Chondrocyte (in vitro differentiated cells): Measurements from ENCODE around the gene CD99L2. TPM values are rescaled to one million over a fixed set of nuclear protein-coding genes. Genes with fewer than 3 reads are reported as not detected.

Experiments used
- DNase-seq: peaks from one replicate; pipeline ENCODE4 v3.0.0; 2021; ENCODE audit warnings: mixed read lengths, low spot score
- H3K27ac Mint-ChIP-seq: one replicate; pipeline ENCODE4 v1.8.0; 2021; ENCODE audit warnings: mild to moderate bottlenecking, moderate library complexity, mixed read lengths; ENCODE audit not compliant: unreplicated experiment
- H3K27me3 Mint-ChIP-seq: 2 replicates; pipeline ENCODE4 v1.8.0; 2021; ENCODE audit warnings: low read depth, mixed read lengths
- H3K36me3 Mint-ChIP-seq: 2 replicates; pipeline ENCODE4 v1.8.0; 2021; ENCODE audit warnings: low read depth, mixed read lengths
- H3K4me1 Mint-ChIP-seq: 2 replicates; pipeline ENCODE4 v1.8.0; 2021; ENCODE audit warnings: low read depth, mild to moderate bottlenecking, mixed read lengths
- H3K4me3 Mint-ChIP-seq: one replicate; pipeline ENCODE4 v1.8.0; 2021; ENCODE audit warnings: mild to moderate bottlenecking, moderate library complexity, mixed read lengths; ENCODE audit not compliant: unreplicated experiment
- H3K9me3 Mint-ChIP-seq: 2 replicates; pipeline ENCODE4 v1.8.0; 2021; ENCODE audit warnings: low read depth, mixed read lengths
- total RNA-seq: library from RNA; stranded (reverse); gene quantifications from 3 replicates; pipeline ENCODE4 v1.2.1, GENCODE V29; 2021
- TF ChIP-seq, protein P1 (sequence below): fragments of 200-600 bp; sonication (generic); IDR thresholded peaks from 2 replicates; pipeline ENCODE4 v1.5.0; 2021; ENCODE audit warnings: antibody characterized with exemption, mild to moderate bottlenecking, moderate library complexity

CD99L2 gene
- total RNA-seq, 1 donor from 2014 or later: 82.1 TPM

DNA sequence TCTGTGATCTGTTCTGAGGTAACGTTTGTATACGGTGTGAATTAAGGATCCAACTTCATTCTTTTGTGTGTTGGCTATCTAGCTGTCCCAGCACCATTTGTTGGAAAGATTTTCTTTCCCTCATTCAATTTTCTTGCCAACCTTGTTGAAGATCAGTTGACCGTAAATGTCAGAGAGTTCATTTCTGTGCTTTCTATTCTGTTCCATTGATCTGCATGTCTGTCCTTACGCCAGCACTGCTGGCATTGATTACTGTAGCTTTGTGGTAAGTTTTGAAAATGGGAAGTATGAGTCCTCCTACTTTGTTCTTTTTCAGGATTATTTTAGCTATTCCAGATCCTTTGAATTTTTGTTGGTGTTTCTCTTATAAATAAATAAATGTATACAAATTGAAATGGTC lies 144.5 kb downstream of the CD99L2 start:
- Mint-ChIP-seq H3K36me3 (peaks cover 5% of the 10 kb centered on the region), H3K27me3 (no peaks in the 10 kb centered on the region), H3K4me3 (no peak overlapping the region), H3K27ac (no peak overlapping the region), H3K4me1 (no peaks in the 10 kb centered on the region), H3K9me3 (no peaks in the 10 kb centered on the region)
- TF ChIP-seq, protein P1, sequence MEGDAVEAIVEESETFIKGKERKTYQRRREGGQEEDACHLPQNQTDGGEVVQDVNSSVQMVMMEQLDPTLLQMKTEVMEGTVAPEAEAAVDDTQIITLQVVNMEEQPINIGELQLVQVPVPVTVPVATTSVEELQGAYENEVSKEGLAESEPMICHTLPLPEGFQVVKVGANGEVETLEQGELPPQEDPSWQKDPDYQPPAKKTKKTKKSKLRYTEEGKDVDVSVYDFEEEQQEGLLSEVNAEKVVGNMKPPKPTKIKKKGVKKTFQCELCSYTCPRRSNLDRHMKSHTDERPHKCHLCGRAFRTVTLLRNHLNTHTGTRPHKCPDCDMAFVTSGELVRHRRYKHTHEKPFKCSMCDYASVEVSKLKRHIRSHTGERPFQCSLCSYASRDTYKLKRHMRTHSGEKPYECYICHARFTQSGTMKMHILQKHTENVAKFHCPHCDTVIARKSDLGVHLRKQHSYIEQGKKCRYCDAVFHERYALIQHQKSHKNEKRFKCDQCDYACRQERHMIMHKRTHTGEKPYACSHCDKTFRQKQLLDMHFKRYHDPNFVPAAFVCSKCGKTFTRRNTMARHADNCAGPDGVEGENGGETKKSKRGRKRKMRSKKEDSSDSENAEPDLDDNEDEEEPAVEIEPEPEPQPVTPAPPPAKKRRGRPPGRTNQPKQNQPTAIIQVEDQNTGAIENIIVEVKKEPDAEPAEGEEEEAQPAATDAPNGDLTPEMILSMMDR: no peak
- no peak for DNase-seq

DNA sequence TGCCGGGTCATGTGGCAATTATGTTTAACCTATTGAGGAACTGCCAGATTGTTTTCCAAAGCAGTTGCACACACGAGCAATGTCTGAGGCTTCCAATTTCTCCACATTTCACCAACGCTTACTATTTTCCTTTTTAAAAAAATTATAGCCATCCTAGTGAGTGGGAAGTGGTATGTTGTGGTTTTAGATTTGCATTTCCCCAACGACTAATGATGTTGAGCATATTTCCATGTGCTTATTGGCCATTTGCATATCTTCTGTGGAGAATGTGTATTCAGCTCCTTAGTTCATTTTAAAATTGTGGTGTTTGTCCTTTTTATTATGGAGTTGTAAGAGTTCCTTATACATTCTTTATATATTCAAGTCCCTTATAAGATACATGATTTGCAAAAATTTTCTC lies 145.1 kb downstream of the CD99L2 start:
- no peak for DNase-seq
- Mint-ChIP-seq H3K9me3 (no peaks in the 10 kb centered on the region), H3K27ac (no peak overlapping the region), H3K4me1 (no peaks in the 10 kb centered on the region), H3K27me3 (no peaks in the 10 kb centered on the region), H3K4me3 (no peak overlapping the region), H3K36me3 (peaks cover 5% of the 10 kb centered on the region)
- TF ChIP-seq, protein P1: no peak

DNA sequence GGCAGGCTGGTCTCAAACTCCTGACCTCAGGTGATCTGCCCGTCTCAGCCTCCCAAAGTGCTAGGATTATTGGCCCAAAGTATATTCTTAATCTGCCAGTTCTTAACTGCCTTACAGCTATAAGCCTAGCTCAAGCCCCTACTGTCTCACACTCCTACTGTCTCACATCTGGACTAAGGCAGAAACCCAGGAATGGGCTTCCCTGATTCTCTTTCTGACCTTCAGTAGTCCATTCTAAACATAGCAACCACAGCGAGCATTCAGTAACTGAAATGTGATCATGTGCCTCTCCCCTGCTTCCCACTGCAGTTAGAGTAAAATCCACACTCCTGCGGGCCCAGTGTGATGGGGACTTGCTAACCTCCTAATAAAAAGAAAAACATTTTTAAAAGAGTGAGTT lies 146.3 kb downstream of the CD99L2 start:
- Mint-ChIP-seq H3K27ac (no peak overlapping the region), H3K4me1 (no peaks in the 10 kb centered on the region), H3K27me3 (no peaks in the 10 kb centered on the region), H3K36me3 (peaks cover 5% of the 10 kb centered on the region), H3K9me3 (no peaks in the 10 kb centered on the region), H3K4me3 (no peak overlapping the region)
- TF ChIP-seq, protein P1: no peak
- DNase-seq: no peak

DNA sequence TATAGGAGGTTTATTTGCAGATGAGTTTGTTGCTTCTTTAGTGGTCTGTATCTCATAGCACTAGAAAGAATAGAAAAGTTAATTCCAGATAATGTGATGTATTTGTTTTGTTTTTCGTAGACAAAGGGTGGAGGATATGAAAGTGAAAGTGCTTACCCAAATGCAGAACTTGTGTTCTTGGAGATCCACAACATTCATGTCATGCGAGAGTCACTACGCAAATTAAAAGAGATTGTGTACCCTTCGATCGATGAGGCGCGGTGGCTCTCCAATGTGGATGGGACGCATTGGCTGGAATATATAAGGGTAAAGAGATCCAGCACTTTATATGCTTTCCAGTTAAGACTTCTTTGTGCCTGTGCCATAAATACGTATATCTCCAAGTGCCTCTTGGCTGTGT lies 162.0 kb downstream of the CD99L2 start:
- TF ChIP-seq, protein P1: no peak
- Mint-ChIP-seq H3K36me3 (peaks cover 15% of the 10 kb centered on the region), H3K9me3 (peaks cover 6% of the 10 kb centered on the region), H3K4me1 (no peaks in the 10 kb centered on the region), H3K4me3 (no peak overlapping the region), H3K27ac (no peak overlapping the region), H3K27me3 (no peaks in the 10 kb centered on the region)
- DNase-seq: no peak

DNA sequence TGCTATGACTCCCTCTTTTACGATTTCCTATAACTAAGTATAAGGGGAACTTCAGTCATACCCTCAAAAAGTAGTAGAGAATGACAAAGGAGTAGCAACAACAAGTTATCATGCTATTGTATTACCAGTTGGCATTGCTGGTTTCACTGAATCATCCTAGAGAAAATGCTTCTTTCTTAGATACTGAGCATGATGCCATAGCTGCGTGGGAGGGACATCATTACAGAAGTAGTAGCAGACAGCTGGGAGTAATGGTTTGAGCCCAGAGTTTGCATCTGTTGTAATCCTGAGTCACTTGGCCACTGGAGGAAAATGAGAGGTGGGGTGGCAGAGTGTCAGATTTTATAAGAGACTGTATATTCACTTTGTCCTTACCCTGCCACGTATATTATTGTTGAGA lies 166.7 kb downstream of the CD99L2 start:
- H3K9me3 Mint-ChIP-seq: no peaks in the 10 kb centered on the region
- TF ChIP-seq, protein P1: no peak
- H3K27me3 Mint-ChIP-seq: no peaks in the 10 kb centered on the region
- H3K36me3 Mint-ChIP-seq: peaks cover 12% of the 10 kb centered on the region
- DNase-seq: no peak
- H3K27ac Mint-ChIP-seq: no peak overlapping the region
- H3K4me1 Mint-ChIP-seq: no peaks in the 10 kb centered on the region
- H3K4me3 Mint-ChIP-seq: no peak overlapping the region
